ENCODE data around the gene AHSP.
"Not testable (repeated sequence)": the region's sequence is repeated elsewhere in the genome, so short reads cannot be mapped to it uniquely, and the experiment has no call there.

AHSP gene

DNA sequence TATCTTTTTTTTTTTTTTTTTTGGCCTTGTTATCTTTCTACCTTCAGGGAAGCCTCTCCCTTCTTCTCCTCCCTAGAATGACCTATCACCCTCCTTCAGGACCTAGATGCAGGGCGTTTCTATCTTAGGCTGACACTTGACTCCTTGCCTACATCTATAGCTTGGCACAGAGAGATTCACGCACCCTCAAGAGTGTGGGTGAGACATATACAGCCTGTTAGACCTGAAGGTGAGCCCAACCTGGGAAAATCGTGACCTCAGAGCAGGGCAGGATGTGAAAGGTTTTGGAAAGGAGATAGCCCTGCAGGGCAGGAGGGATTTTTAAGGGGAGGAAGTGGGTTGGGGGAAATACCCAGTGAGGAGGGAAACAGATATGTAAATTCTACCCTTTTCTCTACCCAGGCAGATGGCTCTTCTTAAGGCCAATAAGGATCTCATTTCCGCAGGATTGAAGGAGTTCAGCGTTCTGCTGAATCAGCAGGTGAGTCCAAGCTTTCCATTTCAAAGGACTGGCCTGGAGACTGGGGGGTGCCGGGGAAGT lies at the start of gene AHSP:
Gene AHSP, plus strand, starts transcription at position 167 of the 541 bp plus-strand sequence. Its CDS starts 240 bp downstream, at position 407.
- peak in 1 of 2 donors; percentile 51 for ATAC-seq

- no peak for ATAC-seq
Measured at GRCh38 chr16:31478956-31479355, 48.7 kb upstream of the AHSP start.

DNA sequence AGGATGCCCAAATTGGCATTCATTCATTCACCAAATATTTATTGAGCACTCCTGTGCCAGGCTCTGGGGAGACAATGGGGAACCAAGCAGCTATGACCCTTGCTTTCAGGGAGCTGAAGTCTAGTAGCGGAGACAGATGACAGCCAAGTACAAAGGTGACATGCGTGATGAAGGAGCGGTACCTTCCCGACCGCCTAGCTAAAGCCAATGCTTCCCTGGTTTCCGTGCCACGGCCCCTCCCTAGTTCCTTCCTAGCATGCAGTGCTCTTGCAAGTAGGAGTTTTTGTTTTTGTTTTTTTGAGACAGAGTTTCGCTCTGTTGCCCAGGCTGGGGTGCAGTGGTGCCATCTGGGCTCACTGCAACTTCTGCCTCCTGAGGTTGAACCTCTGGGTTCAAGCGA lies 47.9 kb upstream of the AHSP start:
- no peak for ATAC-seq

DNA sequence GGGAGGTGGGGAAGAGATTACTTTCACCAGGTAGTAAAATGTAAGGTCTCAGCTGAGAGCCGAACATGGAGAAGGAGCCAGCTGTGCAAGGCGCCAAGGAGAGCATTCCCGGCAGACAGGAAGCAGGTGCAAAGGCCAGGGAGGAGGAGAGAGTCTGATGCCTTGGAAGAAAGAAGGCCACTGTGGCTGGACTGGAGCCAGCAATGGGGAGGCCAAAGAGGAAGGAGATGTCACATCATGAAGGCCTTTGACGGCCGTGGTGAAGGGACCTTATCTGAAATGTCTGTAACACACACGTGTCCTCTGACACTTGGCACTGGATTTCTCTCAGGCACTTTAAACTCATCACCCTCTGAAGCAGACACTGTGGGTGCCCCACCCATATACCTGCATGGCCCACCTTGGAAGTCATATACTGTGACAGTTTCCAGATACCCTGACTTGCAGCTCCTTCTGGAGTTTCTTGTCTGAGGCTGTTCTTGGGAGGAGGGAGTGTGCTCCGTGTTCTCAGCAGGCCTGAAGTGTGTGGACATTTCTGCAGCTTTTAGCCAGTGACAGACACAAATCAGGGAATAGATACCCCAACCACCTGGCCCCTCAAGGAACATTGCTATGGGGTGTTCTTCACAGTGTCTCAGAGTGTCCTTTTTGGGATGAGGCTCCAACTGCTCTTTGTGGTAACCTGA lies 46.7 kb upstream of the AHSP start:
- no peak for ATAC-seq

DNA sequence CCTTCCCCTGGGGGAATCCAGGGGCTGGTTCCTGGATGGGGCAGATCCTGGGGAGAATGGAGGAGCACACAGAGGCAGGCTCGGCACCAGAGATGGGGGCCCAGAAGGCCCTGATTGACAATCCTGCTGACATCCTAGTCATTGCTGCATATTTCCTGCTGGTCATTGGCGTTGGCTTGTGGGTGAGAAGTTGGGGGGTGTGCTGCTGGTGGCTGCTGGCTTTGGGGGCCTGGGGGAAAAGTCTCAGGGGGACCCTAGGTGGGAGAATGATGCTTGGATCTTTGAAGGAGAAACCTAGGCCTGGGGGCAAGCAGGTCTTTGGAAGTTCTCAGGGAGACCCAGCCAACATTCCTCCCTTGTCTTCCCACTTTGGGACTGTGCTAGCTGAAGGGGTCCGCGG lies 44.6 kb upstream of the AHSP start, which contains the start of gene SLC5A2:
Gene SLC5A2, plus strand, starts transcription at position 43 of the 400 bp plus-strand sequence. Its CDS starts 14 bp downstream, at position 57.
- no peak for ATAC-seq

DNA sequence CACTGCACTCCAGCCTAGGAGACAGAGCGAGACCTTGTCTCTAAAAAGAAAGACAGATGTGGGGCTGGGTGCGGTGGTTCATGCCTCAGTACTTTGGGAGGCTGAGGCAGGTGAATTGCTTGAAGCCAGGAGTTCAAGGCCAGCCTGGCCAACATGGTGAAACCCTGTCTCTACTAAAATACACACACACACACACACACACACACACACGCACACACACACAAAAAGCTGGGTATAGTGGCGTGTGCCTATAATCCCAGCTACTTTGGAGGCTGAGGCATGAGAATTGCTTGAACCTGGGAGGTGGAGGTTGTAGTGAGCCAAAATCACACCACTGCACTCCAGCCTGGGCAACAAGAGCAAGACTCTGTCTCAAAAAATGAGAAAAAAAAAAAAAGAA lies 43.7 kb upstream of the AHSP start:
- ATAC-seq: not testable (repeated sequence)

DNA sequence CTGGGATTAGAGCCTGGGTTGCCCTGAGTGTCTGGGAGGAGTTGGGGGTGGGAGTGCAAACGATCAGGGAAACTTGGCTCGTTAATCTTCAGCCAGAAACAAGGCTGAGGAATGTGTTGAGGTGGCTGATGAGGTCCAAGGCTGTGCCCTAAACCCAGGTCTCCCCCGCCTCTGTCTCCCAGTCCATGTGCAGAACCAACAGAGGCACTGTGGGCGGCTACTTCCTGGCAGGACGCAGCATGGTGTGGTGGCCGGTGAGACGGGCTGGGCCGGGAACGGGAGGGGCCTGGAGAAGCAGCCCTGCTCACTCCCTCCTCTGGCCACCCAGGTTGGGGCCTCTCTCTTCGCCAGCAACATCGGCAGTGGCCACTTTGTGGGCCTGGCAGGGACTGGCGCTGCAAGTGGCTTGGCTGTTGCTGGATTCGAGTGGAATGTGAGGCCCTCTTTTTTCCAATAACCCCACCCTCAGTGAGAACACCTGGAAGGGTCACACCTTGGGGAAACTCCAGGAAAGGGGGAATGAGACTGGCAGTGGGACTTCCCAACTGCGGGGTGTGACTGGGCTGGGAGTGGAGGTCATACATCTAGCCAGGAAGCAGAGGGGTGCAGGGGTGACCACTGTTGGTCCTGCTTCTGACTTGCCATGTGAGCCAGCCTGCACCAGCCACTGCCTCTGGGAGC lies 43.1 kb upstream of the AHSP start:
- ATAC-seq: no peak

GRCh38 chr16:31485571-31485970 lies 42.1 kb upstream of the AHSP start:
- no peak for ATAC-seq

GRCh38 chr16:31486045-31486444 lies 41.7 kb upstream of the AHSP start:
- no peak for ATAC-seq

GRCh38 chr16:31487071-31487719 lies 40.5 kb upstream of the AHSP start:
- no peak for ATAC-seq

GRCh38 chr16:31487720-31488467 lies 39.8 kb upstream of the AHSP start:
- peak; percentile 91 to 94 for ATAC-seq

DNA sequence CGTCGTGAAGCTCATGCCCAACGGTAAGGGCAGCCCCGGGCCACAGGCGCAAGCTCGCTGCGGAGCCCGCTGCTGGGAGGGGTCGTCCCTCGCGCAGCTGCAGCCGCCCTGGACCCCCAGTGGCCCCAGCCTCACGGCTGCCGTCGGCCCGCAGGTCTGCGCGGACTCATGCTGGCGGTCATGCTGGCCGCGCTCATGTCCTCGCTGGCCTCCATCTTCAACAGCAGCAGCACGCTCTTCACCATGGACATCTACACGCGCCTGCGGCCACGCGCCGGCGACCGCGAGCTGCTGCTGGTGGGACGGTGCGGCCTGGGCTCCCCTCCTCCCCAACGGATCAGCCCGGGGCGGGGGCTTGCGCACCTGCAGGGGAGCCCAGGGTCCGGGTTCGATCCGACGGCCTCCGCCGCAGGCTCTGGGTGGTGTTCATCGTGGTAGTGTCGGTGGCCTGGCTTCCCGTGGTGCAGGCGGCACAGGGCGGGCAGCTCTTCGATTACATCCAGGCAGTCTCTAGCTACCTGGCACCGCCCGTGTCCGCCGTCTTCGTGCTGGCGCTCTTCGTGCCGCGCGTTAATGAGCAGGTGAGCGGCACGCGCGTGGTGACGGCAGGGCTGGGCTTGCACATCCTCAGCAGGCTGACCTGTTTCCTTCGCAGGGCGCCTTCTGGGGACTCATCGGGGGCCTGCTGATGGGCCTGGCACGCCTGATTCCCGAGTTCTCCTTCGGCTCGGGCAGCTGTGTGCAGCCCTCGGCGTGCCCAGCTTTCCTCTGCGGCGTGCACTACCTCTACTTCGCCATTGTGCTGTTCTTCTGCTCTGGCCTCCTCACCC lies 39.0 kb upstream of the AHSP start:
- no peak for ATAC-seq

GRCh38 chr16:31489298-31489564 lies 38.5 kb upstream of the AHSP start:
- no peak for ATAC-seq

GRCh38 chr16:31489616-31490584 lies 37.8 kb upstream of the AHSP start:
- ATAC-seq: no peak

GRCh38 chr16:31491778-31492418 lies 35.8 kb upstream of the AHSP start:
- ATAC-seq: no peak

DNA sequence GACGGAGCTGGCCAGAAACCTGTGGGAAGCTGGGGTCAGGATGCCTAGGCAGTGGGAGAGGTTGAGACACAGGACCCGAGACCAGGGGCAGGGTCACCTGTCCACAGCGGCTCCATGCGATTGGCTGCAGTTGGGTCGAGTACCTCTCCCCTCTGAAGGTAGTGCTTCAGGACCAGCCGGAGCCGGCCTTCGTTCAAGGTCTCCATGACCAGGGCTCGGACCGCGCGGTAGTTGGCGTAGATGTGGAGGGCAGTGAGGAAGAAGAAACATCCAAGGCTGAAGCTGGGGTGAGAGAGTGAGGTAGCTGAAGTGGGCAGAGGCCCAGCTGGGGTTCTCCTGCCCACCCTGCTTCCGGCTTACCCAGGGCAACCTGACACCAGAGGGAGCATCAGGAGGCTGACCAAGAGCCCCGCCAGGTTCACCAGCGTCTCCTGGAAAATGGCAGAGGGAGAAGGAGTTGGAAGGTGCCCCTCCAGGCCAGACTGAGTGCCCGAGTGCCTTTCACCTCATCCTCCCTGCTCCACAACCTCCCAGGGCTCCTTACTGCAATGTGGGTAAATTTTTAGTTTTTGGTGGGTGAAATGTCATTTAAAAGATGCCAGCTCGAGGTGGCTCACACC lies 34.1 kb upstream of the AHSP start:
- ATAC-seq: no peak

GRCh38 chr16:31496670-31497069 lies 31.0 kb upstream of the AHSP start:
- ATAC-seq: no peak

DNA sequence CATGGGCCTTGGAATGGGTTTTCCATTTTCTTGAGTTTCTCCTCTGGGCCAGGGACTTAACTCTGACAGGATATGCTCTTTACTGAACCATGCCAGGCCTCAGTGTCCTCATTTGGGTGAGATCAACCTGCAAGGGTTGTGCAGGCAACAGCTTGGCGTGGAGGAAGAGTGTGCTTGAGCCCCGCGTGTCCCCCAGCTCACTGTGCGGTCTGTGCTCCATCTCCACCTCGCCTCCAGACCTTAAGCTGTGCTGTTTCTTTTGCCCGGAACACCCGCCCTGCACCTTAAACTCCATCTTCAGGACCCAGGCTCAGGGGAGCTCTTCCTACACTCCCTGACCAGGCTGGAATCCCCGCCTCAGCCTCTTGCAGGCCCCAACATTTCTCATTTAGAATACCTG lies 29.2 kb upstream of the AHSP start:
- no peak for ATAC-seq

GRCh38 chr16:31499928-31500327 lies 27.8 kb upstream of the AHSP start:
- no peak for ATAC-seq
